ENCODE results near the gene NTF3. TPM values are rescaled to one million over a fixed set of nuclear protein-coding genes. Genes with fewer than 3 reads are reported as not detected.

Gene NTF3
- total RNA-seq, 2 donors from 2014 or later = 1.0 to 1.2 TPM

GRCh38 chr12:5481645-5482044 lies 49.7 kb downstream of the NTF3 start:
- no peak for DNase-seq (ENCODE audit: low spot score)
- H3K27ac ChIP-seq = no peak overlapping the region
- H3K9me3 ChIP-seq = no peaks in the 10 kb centered on the region
- H3K4me1 ChIP-seq (replicated peaks) = no peaks in the 10 kb centered on the region
- H3K4me3 ChIP-seq = no peak overlapping the region
- TF ChIP-seq POLR2A (IDR thresholded peaks at IDR 0.05) (no peak), CTCF (IDR thresholded peaks at IDR 0.05) (no peak), POLR2AphosphoS5 (IDR thresholded peaks at IDR 0.05) (no peak)
- WGBS = 95% methylated on average over 5 of the region's 5 CpGs
- no peaks in the 10 kb centered on the region for H3K36me3 ChIP-seq
- H3K27me3 ChIP-seq (replicated peaks; ENCODE audit: insufficient read depth) = no peaks in the 10 kb centered on the region
- intact Hi-C loops (cut with DNase I) = no loop called here

GRCh38 chr12:5484426-5484825 lies 52.5 kb downstream of the NTF3 start:
- Histone ChIP-seq H3K4me1 (replicated peaks) (no peaks in the 10 kb centered on the region), H3K36me3 (no peaks in the 10 kb centered on the region), H3K27ac (no peak overlapping the region), H3K9me3 (no peaks in the 10 kb centered on the region), H3K4me3 (no peak overlapping the region), H3K27me3 (replicated peaks; ENCODE audit: insufficient read depth) (no peaks in the 10 kb centered on the region)
- WGBS = 70% methylated on average over 6 of the region's 6 CpGs
- intact Hi-C loops (cut with DNase I) = no loop called here
- no peak for DNase-seq (ENCODE audit: low spot score)
- no peak for TF ChIP-seq POLR2AphosphoS5 (IDR thresholded peaks at IDR 0.05)
- no peak for TF ChIP-seq POLR2A (IDR thresholded peaks at IDR 0.05)
- no peak for TF ChIP-seq CTCF (IDR thresholded peaks at IDR 0.05)

- H3K27me3 ChIP-seq (replicated peaks; ENCODE audit: insufficient read depth) = no peaks in the 10 kb centered on the region
- no peaks in the 10 kb centered on the region for H3K4me1 ChIP-seq (replicated peaks)
- no peaks in the 10 kb centered on the region for H3K36me3 ChIP-seq
- H3K27ac ChIP-seq = no peak overlapping the region
- TF ChIP-seq POLR2AphosphoS5 (IDR thresholded peaks at IDR 0.05) (no peak), CTCF (IDR thresholded peaks at IDR 0.05) (no peak), POLR2A (IDR thresholded peaks at IDR 0.05) (no peak)
- DNase-seq (ENCODE audit: low spot score) = no peak
- no peaks in the 10 kb centered on the region for H3K9me3 ChIP-seq
- intact Hi-C loops (cut with DNase I) = no loop called here
- WGBS = 51% methylated on average over 4 of the region's 4 CpGs
- H3K4me3 ChIP-seq = no peak overlapping the region
These were observed 53.5 kb downstream of the NTF3 start for GRCh38 chr12:5485454-5485853.

- Histone ChIP-seq H3K27me3 (replicated peaks; ENCODE audit: insufficient read depth) (no peaks in the 10 kb centered on the region), H3K36me3 (no peaks in the 10 kb centered on the region), H3K9me3 (no peaks in the 10 kb centered on the region), H3K4me1 (replicated peaks) (no peaks in the 10 kb centered on the region), H3K4me3 (no peak overlapping the region), H3K27ac (no peak overlapping the region)
- DNase-seq (ENCODE audit: low spot score) = no peak
- 37% methylated on average over 7 of the region's 7 CpGs for WGBS
- intact Hi-C loops (cut with DNase I) = no loop called here
- TF ChIP-seq POLR2AphosphoS5 (IDR thresholded peaks at IDR 0.05) = no peak
- no peak for TF ChIP-seq POLR2A (IDR thresholded peaks at IDR 0.05)
These were observed 55.2 kb downstream of the NTF3 start for GRCh38 chr12:5487076-5487475.

- H3K9me3 ChIP-seq = no peaks in the 10 kb centered on the region
- no peak overlapping the region for H3K4me3 ChIP-seq
- no peaks in the 10 kb centered on the region for H3K36me3 ChIP-seq
- intact Hi-C loops (cut with DNase I) = no loop called here
- no peaks in the 10 kb centered on the region for H3K27me3 ChIP-seq (replicated peaks; ENCODE audit: insufficient read depth)
- TF ChIP-seq POLR2A (IDR thresholded peaks at IDR 0.05) (no peak), CTCF (IDR thresholded peaks at IDR 0.05) (no peak), POLR2AphosphoS5 (IDR thresholded peaks at IDR 0.05) (no peak)
- 83% methylated on average over 6 of the region's 6 CpGs for WGBS
- H3K4me1 ChIP-seq (replicated peaks) = no peaks in the 10 kb centered on the region
- no peak overlapping the region for H3K27ac ChIP-seq
- DNase-seq (ENCODE audit: low spot score) = no peak
These were observed 56.2 kb downstream of the NTF3 start for GRCh38 chr12:5487948-5488625.

Measured in prostate gland (tissue), 2 donors.